SIG-M5 treated with dmso at 0.1 percent for 504 hours (cell line): ENCODE results near the gene PRKN.

Experiments used
- DNase-seq: peaks from one replicate; lab custom pipeline; 2025; ENCODE audit not compliant: unreplicated experiment; lab: John Stamatoyannopoulos, UW

Gene PRKN

GRCh38 chr6:162389343-162390085, 338.1 kb downstream of the PRKN start:
- no peak for DNase-seq

GRCh38 chr6:162388383-162388777, 339.2 kb downstream of the PRKN start:
- DNase-seq = no peak

GRCh38 chr6:162387718-162388382, 339.7 kb downstream of the PRKN start:
- no peak for DNase-seq

- no peak for DNase-seq
Observed at GRCh38 chr6:162385980-162386379, 341.6 kb downstream of the PRKN start.

GRCh38 chr6:162379757-162380409, 347.7 kb downstream of the PRKN start:
- no peak for DNase-seq

GRCh38 chr6:162377735-162378134, 349.8 kb downstream of the PRKN start:
- DNase-seq = no peak

- no peak for DNase-seq
Observed at GRCh38 chr6:162373868-162374267, 353.7 kb downstream of the PRKN start.

- no peak for DNase-seq
Observed at GRCh38 chr6:162373192-162373591, 354.4 kb downstream of the PRKN start.

GRCh38 chr6:162372106-162372505, 355.5 kb downstream of the PRKN start:
- no peak for DNase-seq

- DNase-seq = no peak
Observed at GRCh38 chr6:162371121-162371520, 356.4 kb downstream of the PRKN start.

- DNase-seq = no peak
Observed at GRCh38 chr6:162369091-162369490, 358.5 kb downstream of the PRKN start.

- no peak for DNase-seq
Observed at GRCh38 chr6:162364488-162364887, 363.1 kb downstream of the PRKN start.

GRCh38 chr6:162363757-162364156, 363.8 kb downstream of the PRKN start:
- DNase-seq = no peak

GRCh38 chr6:162360901-162361567, 366.5 kb downstream of the PRKN start:
- DNase-seq = no peak

GRCh38 chr6:162358625-162359024, 368.9 kb downstream of the PRKN start:
- DNase-seq = no peak

- DNase-seq = no peak
Observed at GRCh38 chr6:162345051-162345511, 382.5 kb downstream of the PRKN start.

GRCh38 chr6:162344646-162345010, 382.9 kb downstream of the PRKN start:
- DNase-seq = no peak

- DNase-seq = no peak
Observed at GRCh38 chr6:162343936-162344645, 383.5 kb downstream of the PRKN start.

- no peak for DNase-seq
Observed at GRCh38 chr6:162343198-162343935, 384.2 kb downstream of the PRKN start.

- DNase-seq = no peak
Observed at GRCh38 chr6:162337412-162337811, 390.2 kb downstream of the PRKN start.
